ENCODE results near the gene TDRD3.

GRCh38 chr13:60417734-60418133 is 20.7 kb downstream of the TDRD3 start:
- TF ChIP-seq CTCF (IDR thresholded peaks at IDR 0.05; ENCODE audit: low read length) = no peak
- no peak for TF ChIP-seq EZH2 (IDR thresholded peaks at IDR 0.05; ENCODE audit: borderline replicate concordance, low read length)

Measured in OCI-LY1 (cell line).